Esophagus (tissue), 2 donors: ENCODE data around the gene SAXO2. TPM values are rescaled to one million over a fixed set of nuclear protein-coding genes. Genes with fewer than 3 reads are reported as not detected.
"Not testable (repeated sequence)": the region's sequence is repeated elsewhere in the genome, so short reads cannot be mapped to it uniquely, and the experiment has no call there.

ENCODE experiments used
- H3K27ac ChIP-seq, 2 donors: one replicate each; pipeline ENCODE4 v1.5.1; 2013; ENCODE audit warnings: low read depth in 2 of 2, mild to moderate bottlenecking in 2 of 2, inconsistent platforms in 1 of 2, low read length in 1 of 2, moderate library complexity in 1 of 2
- H3K27me3 ChIP-seq, 2 donors: one replicate each; pipeline ENCODE4 v1.6.1; 2013; ENCODE audit warnings: low read length in 2 of 2, control low read depth in 1 of 2, mild to moderate bottlenecking in 1 of 2; ENCODE audit not compliant: insufficient read depth in 2 of 2, control insufficient read depth in 1 of 2
- H3K36me3 ChIP-seq, 2 donors: one replicate each; pipeline ENCODE4 v1.6.1; 2013; ENCODE audit warnings: low read length in 1 of 2; ENCODE audit not compliant: control insufficient read depth in 2 of 2, insufficient read depth in 2 of 2
- H3K4me1 ChIP-seq, 2 donors: one replicate each; pipeline ENCODE4 v1.6.1; 2013; ENCODE audit warnings: low read length in 1 of 2; ENCODE audit not compliant: control insufficient read depth in 2 of 2, insufficient read depth in 2 of 2
- H3K4me3 ChIP-seq, 2 donors: one replicate each; pipeline ENCODE4 v1.5.1; 2013; ENCODE audit warnings: low read length in 2 of 2, mild to moderate bottlenecking in 2 of 2, low read depth in 1 of 2, moderate library complexity in 1 of 2
- H3K9me3 ChIP-seq, 2 donors: one replicate each; pipeline ENCODE4 v1.6.1; 2013; ENCODE audit warnings: mild to moderate bottlenecking in 2 of 2, low read depth in 1 of 2, low read length in 1 of 2, moderate library complexity in 1 of 2; ENCODE audit not compliant: control insufficient read depth in 2 of 2, insufficient read depth in 1 of 2
- WGBS, 2 donors: extraction: QIAGEN DNeasy Blood & Tissue Kit; methylation state at CpG; one replicate each; pipeline ENCODE4 v1.1.7; 2013; 5-methylcytosine and 5-hydroxymethylcytosine counted together
- polyA plus RNA-seq, 2 donors: library from polyadenylated mRNA; stranded (reverse); fragments of 200-250 nt; gene quantifications; one replicate each; pipeline ENCODE4 v1.2.3, GENCODE V29; 2013
- donor health status: healthy with polysubstance abuse.
- donor health status: Bipolar disorder and iron deficiency.

The SAXO2 gene
- polyA plus RNA-seq, 2 donors: 0.47 to 2.3 TPM

DNA sequence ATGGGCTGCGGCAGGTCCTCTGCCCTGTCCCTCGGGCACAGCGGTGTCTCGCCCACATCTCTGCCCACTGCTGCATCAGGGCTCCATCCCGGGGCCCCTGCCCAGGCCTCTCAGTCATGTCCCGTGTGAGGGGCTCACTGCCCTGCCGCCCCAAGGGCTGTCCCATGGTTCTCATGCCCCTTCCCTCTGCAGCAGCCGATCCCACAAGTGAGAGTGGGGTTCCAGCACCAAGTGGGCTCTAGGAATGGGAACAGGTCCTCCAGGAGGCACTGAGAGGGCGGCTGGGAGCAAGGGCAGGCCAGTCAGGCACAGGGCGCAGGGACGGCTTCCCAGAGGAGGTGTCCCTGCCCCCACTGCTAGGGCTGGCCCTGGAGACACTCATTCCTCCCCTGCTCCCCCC is 68.3 kb downstream of the SAXO2 start:
- 90 to 93% methylated on average over 3 to 7 of the region's 11 CpGs for WGBS, 2 donors
- H3K4me3 ChIP-seq, H3K27ac ChIP-seq, H3K36me3 ChIP-seq, H3K9me3 ChIP-seq, H3K27me3 ChIP-seq, H3K4me1 ChIP-seq: not testable (repeated sequence)

- 67 to 89% methylated on average over 1 to 3 of the region's 3 CpGs for WGBS, 2 donors
- H3K4me3 ChIP-seq: not testable (repeated sequence)
Measured at GRCh38 chr15:82331576-82332304, 69.1 kb downstream of the SAXO2 start.

DNA sequence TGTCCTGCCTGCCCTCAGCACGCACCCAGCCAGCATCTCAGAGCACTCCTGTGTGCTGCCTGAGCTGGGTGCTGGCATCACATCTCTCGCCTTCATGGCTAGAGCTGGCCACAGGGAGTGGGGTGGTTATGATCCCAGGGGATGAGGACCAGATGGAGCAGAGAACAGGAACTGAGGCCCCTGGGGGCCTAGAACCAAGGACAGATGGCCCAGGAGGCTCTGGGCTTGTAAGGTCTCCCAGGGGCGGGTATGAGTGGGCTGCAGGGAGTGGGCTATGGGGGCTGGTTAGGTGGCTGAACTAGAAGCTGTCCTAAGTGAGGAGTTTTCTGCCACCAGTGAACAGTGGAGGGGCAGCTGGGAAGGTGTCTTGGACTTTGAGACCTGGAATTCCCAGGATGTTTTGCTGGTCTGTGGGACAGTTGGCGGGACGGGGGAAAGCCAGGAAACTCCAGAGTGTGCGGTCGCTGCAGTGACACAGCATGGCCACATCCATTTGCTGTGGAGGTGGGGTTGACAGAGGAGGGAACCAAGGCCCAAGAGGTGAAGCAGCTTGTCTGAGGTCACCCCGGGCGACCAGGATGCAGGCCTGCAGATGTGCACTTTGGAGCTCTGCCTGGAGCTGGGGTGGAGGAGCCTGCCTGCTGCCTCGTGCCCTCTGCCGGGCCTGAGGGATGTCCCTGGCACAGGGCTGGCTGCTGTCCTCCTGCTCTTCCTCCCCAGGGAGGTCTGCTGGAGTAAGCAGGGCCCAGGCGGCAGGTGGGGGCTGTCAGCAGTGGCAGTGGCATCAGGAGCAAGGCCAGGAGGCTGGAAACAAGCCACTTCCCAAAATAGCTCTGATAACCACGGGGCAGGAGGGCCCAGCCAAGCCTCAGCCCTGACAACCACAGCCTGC is 70.3 kb downstream of the SAXO2 start:
- not testable (repeated sequence) for H3K27ac ChIP-seq, H3K27me3 ChIP-seq, H3K4me3 ChIP-seq, H3K4me1 ChIP-seq, H3K36me3 ChIP-seq, H3K9me3 ChIP-seq
- WGBS, 2 donors: 55 to 60% methylated on average over 10 to 12 of the region's 13 CpGs

More at GRCh38 chr15:82331576-82332304, 69.1 kb downstream of the SAXO2 start:
- H3K4me1 ChIP-seq, H3K27me3 ChIP-seq, H3K9me3 ChIP-seq, H3K27ac ChIP-seq, H3K36me3 ChIP-seq: not testable (repeated sequence)

DNA sequence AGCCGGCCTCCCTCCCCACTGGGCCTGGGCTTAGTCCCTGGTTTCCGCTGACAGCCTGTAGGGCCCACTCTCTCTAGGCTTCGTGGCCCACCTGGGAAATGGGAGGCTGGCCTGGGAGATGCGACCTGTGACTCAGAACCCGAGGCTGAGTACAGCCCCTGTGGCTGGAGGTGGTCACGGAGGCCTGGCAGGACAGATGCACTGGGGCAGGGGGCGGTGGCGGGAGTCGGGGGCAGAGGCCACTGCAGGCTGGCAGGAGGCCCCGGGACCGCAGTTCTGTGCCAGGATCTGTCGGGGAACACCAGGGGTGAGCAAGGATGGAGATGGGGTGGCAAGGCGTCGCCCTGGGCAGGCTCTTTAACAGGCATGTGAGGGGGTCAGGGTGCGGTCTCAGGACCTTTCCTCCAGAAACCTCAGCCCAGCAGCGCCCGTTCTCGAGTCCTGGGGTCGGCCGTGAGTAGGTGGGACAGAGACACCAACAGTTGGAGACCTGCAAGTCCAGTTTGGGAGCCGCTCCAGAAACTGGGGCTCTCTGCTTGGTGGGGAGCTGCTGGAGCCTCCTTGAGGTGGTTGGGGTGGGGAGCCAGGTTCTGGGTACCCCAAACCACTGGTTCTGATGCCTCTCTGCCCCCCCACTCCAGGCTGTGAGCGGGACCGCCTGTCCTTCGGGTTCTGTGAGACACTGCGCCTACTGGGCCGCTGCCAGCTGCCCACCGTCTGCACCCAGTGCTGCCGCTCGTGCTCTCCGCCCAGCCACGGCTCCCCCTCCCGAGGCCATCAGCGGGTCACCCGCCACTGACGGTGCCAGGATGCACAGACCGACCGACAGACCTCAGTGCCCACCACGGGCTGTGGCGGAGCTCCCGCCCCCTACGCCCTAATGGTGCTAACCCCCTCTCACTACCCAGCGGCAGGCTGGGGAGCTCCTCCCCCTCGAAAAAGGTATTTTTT is 71.3 kb downstream of the SAXO2 start:
- not testable (repeated sequence) for H3K9me3 ChIP-seq, H3K27ac ChIP-seq, H3K4me1 ChIP-seq, H3K27me3 ChIP-seq, H3K36me3 ChIP-seq, H3K4me3 ChIP-seq
- WGBS, 2 donors: 80 to 81% methylated on average over 22 to 43 of the region's 43 CpGs

Other genes starting within 250 kb of the SAXO2 start
- gene MEX3B, start 216.8 kb upstream of the SAXO2 start, polyA plus RNA-seq: under 1 TPM; 0.39 to 0.42 TPM
- 1 to 10 TPM; 2.6 to 7.5 TPM for gene EFL1, start 84 bp upstream of the SAXO2 start, polyA plus RNA-seq
- gene GOLGA6L10, start 86.7 kb downstream of the SAXO2 start, polyA plus RNA-seq: 1 to 10 TPM; 2.9 to 8.9 TPM
- 10 to 100 TPM in 1 of 2 donors, 1 to 10 TPM in 1; 8.3 to 48.5 TPM for gene GOLGA6L9, start 167.0 kb downstream of the SAXO2 start, polyA plus RNA-seq